ENCODE results near the gene RNLS.
"Not testable (repeated sequence)": the region's sequence is repeated elsewhere in the genome, so short reads cannot be mapped to it uniquely, and the experiment has no call there.

RNLS gene

DNA sequence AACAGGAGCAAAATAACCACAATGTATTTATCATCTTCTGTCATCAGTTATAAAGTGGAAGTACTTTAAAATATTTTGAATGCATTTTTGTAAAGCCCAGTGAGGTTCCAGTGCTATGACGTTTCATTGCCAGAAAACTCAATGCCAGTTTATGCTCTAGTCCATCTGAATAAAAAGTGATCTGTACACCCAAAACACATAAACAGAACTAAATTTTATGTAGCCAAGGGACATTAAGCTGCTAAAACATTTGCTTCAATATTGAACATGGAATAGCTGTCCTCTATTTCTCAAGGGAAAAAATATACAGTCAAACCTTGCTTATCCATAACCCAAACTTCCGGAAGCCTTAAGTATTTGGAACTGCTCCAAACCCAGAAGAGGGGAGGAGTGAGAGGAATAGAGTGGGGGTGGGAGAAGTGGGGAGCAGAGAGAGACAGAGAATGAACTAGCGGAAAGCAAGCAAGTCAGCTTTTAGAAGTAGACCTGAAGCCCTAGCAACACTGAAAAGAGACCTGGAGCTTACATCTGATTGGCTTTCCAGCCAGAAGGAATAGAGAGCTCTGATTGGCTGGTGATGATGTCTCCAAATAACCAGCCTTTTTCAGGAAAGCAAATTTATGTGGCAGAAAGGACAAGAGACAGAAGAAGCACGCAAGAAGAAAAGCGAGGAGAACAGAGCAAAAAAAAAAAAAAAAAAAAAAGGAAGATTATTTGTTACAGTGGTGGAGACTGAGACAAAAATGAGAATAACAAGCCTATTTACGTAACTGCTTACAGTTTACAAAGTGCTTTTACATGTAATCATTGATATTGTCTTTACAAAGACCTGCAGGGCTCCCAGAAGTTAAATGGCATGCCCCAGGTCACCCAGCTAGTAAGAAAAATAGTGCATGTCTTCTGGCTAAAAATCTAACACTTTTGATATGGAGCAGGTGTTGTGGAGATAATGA, 196.0 kb downstream of the RNLS start:
- no peak for DNase-seq (ENCODE audit: low read depth)

- no peak for DNase-seq (ENCODE audit: low read depth)
These were observed 196.8 kb downstream of the RNLS start for GRCh38 chr10:88386204-88386788.

DNA sequence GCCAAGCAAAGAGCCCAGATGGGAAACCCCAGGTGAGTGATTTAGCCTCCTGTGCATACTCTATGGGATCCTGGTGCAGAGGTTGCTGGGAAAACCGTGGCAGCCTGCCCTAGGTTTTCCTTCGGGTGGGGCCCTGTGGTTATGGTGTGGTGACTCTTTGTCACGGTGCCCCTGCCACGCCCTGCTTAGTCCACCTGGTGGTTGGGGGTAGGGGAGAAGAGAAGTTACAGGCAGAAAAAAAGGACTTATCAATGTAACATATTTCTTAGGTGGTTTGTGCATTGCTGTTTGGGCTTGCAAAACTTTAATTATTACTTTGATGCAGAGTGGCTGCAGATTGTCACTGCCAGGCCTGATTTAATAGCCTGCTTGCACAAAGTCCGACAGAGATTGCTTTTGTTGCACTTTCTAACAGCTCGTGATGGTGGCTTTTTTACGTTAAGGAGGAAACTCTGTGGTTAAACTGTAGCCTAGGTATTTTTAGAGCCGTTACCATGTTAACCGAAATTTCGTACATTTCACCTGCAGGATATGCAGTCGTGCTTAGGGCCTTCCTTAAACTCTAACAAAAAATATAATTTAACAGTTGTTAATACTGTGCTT, 197.4 kb downstream of the RNLS start:
- DNase-seq (ENCODE audit: low read depth) = peak; percentile 1

GRCh38 chr10:88383276-88383675, 199.8 kb downstream of the RNLS start:
- no peak for DNase-seq (ENCODE audit: low read depth)

GRCh38 chr10:88382699-88383098, 200.4 kb downstream of the RNLS start:
- no peak for DNase-seq (ENCODE audit: low read depth)

DNA sequence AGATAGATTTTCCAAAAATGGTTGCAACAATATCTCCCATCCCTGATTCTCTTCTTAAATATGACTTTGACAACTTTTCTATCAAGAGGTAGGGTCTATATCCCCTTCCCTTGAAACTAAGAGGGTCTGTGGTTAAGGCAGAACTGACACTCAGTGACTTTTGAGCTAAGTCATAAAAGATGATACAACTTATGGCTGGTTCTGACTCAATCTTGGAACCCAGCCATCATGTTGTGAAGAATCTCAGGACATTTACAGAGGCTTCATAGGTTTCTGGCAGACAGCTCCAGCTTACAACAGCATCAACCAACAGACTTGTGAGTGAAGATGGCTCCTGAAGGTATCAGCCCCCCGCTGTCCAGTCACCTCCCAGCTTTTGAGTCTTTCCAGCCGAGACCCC, 203.5 kb downstream of the RNLS start:
- DNase-seq (ENCODE audit: low read depth) = no peak

- DNase-seq (ENCODE audit: low read depth) = no peak
These were observed 205.6 kb downstream of the RNLS start for GRCh38 chr10:88377510-88377909.

DNA sequence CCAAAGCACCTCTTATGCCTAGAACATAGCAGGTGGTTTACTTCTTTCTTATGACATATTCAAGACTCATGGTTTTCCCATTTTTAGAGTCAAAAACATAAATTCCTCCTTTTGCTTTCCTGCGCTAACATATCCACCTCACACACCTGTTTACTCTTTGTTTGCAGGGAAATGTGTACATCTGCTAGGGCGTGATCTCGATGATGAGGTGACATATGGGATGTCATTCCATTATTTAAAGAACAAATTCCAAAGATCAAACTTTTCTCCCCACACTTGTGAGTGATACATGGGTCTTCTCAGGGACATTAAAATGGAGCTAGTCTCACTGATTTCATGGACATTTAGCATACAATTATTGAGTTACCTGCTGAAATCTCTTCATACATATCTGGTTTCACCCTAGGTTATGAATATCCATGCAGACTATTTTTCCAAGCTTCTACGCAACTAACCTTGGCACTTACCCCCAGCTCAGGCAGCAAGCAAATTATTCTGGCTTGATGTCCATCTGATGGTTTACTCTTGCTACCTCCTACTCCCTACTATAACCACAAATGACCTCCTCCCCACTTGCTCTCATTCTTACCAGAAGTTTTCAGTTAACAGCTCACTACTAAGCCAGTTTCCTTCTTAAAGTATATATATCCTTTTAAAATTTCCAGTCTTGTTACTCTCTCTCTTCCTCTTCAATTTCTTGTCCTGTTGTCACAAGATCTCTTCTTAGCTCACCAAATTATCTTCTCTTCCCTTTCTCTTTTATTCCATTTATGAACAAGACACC, 208.5 kb downstream of the RNLS start:
- DNase-seq (ENCODE audit: low read depth) = no peak

GRCh38 chr10:88372881-88373592, 210.1 kb downstream of the RNLS start:
- DNase-seq (ENCODE audit: low read depth) = no peak

DNA sequence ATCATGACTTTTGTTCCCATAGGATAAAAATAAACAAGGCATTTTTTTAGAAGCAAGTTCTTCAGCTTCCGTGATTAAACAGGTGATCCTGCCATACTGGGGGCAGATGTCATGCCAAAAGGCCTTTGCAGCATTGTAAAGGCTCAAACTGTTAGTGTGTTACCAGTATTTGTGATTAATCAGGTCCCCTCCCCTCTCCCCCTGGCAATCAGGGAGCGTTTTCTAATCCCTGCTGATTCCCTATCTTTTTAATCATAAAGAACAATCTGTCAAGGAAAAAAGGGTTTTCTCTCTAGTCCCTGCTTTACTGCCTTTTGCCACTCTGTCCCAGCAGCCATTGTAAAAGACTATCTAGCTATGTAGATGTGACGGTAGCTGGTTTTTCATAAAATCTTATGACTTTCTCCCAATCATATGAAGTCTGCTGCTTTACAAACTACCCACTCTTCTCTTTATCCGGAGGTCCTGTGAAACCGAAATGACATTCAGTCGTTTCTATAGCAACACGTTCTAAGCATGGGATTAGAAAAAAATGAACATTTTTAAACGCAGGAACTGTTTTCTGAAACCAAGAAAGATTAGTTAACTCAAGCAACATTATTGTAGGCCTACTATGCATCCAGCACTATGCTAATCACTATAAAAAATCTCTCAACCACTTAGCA, 210.9 kb downstream of the RNLS start:
- DNase-seq (ENCODE audit: low read depth) = no peak

GRCh38 chr10:88370713-88371112, 212.4 kb downstream of the RNLS start:
- no peak for DNase-seq (ENCODE audit: low read depth)

DNA sequence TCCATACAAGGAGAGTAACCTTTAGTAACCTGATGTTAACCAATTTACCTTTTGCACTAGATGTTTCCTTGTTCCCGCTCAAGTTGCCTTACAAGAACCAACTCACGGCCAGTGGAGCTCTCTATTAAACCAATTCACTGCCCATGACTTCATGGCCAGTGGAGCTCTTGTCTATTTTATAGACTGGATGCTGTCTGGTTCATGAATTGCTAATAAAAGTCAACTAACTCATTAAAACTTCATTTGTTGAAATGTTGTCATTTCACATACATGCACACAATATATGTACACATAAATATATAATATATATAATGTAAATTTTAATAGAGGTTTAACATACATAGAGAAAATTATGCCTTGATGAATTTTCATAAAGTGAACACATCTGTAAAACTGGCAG, 216.3 kb downstream of the RNLS start:
- DNase-seq (ENCODE audit: low read depth) = no peak

DNA sequence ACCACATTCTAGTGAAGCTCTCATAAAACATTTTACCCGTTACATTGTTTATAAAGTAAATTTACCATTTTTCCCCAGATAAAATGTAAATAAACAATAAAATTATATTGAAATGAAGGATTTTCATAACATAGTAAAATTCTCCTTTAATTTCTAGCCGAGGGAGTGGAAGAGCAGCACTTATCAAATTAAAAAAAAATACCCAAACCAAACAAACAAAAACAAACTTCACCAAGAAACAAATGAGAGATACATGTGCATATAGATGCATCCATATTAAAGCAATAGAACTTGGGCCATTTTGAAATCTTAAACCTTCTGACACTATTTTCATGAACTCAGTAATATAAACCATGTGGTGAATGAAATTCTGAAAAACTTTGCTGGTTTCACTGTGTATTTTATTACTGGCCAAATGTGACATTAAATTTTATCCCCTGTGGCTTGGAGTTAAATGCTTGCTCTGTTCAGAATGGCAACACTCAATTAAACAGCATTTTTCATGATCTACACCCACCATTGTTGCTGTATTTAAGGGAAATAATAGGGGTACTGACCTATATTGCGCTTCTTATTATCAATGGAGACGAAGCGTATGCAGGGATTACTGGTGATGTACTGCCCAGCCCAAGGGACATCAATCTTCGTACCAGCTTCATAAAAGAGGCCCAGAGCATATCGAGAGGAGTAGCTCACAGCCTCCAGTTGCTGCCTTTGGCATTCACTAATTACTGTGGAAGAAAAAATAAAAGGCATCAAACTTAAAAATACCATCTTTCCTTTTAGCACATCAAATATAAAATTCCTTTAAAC, 220.9 kb downstream of the RNLS start:
- DNase-seq (ENCODE audit: low read depth) = no peak

DNA sequence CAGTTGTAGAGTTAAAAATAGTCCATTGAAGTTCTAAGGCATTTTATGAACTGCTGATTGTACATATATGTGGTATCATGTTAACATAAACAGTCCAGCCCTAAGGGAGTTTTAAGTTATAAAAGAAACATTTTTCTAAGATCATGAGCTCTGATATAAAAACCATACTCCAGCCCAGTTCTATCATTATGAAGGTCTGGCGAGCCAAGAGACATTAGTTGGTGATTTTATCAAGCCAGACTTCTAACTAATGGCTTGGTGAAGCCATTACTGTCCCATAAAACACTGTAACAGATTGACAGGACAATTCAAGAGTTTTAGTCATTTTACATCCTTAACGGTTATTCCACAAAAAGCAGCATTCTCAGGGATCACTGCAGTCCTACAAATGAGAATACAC, 221.6 kb downstream of the RNLS start:
- DNase-seq (ENCODE audit: low read depth) = no peak

DNA sequence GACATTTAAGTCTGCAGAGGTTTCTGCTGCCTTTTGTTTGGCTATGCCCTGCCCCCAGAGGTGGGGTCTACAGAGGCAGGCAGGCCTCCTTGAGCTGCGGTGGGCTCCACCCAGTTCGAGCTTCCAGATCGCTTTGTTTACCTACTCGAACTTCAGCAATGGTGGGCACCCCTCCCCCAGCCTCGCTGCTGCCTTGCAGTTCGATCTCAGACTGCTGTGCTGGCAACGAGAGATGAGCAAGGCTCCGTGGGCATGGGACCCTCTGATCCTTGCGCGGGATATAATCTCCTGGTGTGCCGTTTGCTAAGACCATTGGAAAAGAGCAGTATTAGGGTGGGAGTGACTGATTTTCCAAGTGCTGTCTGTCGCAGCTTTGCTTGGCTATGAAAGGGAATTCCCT, 227.4 kb downstream of the RNLS start:
- not testable (repeated sequence) for DNase-seq (ENCODE audit: low read depth)

- no peak for DNase-seq (ENCODE audit: low read depth)
These were observed 235.4 kb downstream of the RNLS start for GRCh38 chr10:88347597-88348304.

- no peak for DNase-seq (ENCODE audit: low read depth)
These were observed 236.1 kb downstream of the RNLS start for GRCh38 chr10:88347022-88347421.

GRCh38 chr10:88346144-88346977, 236.8 kb downstream of the RNLS start:
- DNase-seq (ENCODE audit: low read depth) = no peak

Measured in stimulated activated CD8-positive, alpha-beta memory T cell treated with anti-CD3 and anti-CD28 coated beads, Interleukin-15, amount 100 ng/mL, for 1 hour (primary cell).